Activated naive CD8-positive, alpha-beta T cell treated with anti-CD3 and anti-CD28 coated beads, Interleukin-2, amount 10 ng/mL, durations not matched to agents 7 days and 5 days (primary cell): ENCODE measurements around the gene CNTN4. TPM values are rescaled to one million over a fixed set of nuclear protein-coding genes. Genes with fewer than 3 reads are reported as not detected.
"Not testable (repeated sequence)": the region's sequence is repeated elsewhere in the genome, so short reads cannot be mapped to it uniquely, and the experiment has no call there.

ENCODE experiments used
- ATAC-seq: fragments of 150-1000 bp; cut with Tn5 transposase; one replicate; pipeline ENCODE4 v1.10.0; 2021; ENCODE audit warnings: low read depth, moderate library complexity
- POLR2A ChIA-PET: fragments of 350-600 bp; sonication (Branson Sonifier 250); formaldehyde crosslinking; loops from one replicate; lab custom pipeline; 2021; ENCODE audit warnings: antibody characterized with exemption; lab: Charles Lee
- DNase-seq: peaks from one replicate; pipeline ENCODE4 v3.0.0; 2021
- H3K27ac Mint-ChIP-seq: one replicate; pipeline ENCODE4 v1.8.0; 2022; ENCODE audit warnings: mild to moderate bottlenecking, mixed read lengths
- H3K27me3 Mint-ChIP-seq: one replicate; pipeline ENCODE4 v1.8.0; 2022; ENCODE audit warnings: mild to moderate bottlenecking, moderate library complexity, mixed read lengths
- H3K36me3 Mint-ChIP-seq: one replicate; pipeline ENCODE4 v1.8.0; 2021; ENCODE audit warnings: mild to moderate bottlenecking, mixed read lengths
- H3K4me1 Mint-ChIP-seq: one replicate; pipeline ENCODE4 v1.8.0; 2021; ENCODE audit warnings: mixed read lengths
- H3K4me3 Mint-ChIP-seq: one replicate; pipeline ENCODE4 v1.8.0; 2022; ENCODE audit warnings: mild to moderate bottlenecking, moderate library complexity, mixed read lengths
- H3K9me3 Mint-ChIP-seq: one replicate; pipeline ENCODE4 v1.8.0; 2021; ENCODE audit warnings: mixed read lengths
- total RNA-seq, 2 experiments: library from RNA; stranded (reverse); gene quantifications; one replicate each; pipeline ENCODE4 v1.2.3, GENCODE V29; 2021

Gene CNTN4
- total RNA-seq, 2 experiments from 2014 or later: not detected

- H3K4me3 Mint-ChIP-seq: no peak overlapping the region
- DNase-seq: no peak
- POLR2A ChIA-PET: no interaction called here
- no peaks in the 10 kb centered on the region for H3K36me3 Mint-ChIP-seq
- peaks cover 2% of the 10 kb centered on the region for H3K27me3 Mint-ChIP-seq
- ATAC-seq: no peak
- no peaks in the 10 kb centered on the region for H3K4me1 Mint-ChIP-seq
- no peaks in the 10 kb centered on the region for H3K9me3 Mint-ChIP-seq
- H3K27ac Mint-ChIP-seq: no peak overlapping the region
Observed at GRCh38 chr3:2880218-2880756, 781.6 kb downstream of the CNTN4 start.

DNA sequence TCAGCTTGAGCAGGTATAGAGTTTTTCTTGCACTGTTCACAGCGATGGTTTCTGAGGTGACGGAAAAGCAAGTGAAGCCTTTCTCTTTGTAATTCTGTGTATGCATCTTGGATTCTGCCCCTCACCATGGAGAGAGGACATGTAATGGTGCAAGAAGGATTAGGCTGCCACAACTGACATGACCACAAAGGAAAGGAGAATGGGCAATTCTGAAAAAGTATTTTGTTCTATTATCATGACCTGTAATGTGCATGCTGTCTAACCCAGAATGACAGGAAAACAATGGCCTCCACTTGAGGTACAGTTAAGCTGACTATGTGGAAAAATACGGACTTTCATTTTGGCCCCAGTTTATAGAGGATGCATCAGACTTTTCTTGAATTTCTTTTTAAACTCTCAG lies 784.6 kb downstream of the CNTN4 start:
- no peaks in the 10 kb centered on the region for H3K36me3 Mint-ChIP-seq
- POLR2A ChIA-PET: no interaction called here
- no peaks in the 10 kb centered on the region for H3K9me3 Mint-ChIP-seq
- H3K27ac Mint-ChIP-seq: no peak overlapping the region
- peaks cover 2% of the 10 kb centered on the region for H3K27me3 Mint-ChIP-seq
- ATAC-seq (no peak), DNase-seq (no peak)
- H3K4me3 Mint-ChIP-seq: no peak overlapping the region
- H3K4me1 Mint-ChIP-seq: no peaks in the 10 kb centered on the region

- DNase-seq (no peak), ATAC-seq (no peak)
- H3K27me3 Mint-ChIP-seq: peaks cover 3% of the 10 kb centered on the region
- no peaks in the 10 kb centered on the region for H3K36me3 Mint-ChIP-seq
- H3K27ac Mint-ChIP-seq: no peak overlapping the region
- no peaks in the 10 kb centered on the region for H3K4me1 Mint-ChIP-seq
- POLR2A ChIA-PET: no interaction called here
- H3K4me3 Mint-ChIP-seq: no peak overlapping the region
- no peaks in the 10 kb centered on the region for H3K9me3 Mint-ChIP-seq
Observed at GRCh38 chr3:2888592-2888991, 789.9 kb downstream of the CNTN4 start.

DNA sequence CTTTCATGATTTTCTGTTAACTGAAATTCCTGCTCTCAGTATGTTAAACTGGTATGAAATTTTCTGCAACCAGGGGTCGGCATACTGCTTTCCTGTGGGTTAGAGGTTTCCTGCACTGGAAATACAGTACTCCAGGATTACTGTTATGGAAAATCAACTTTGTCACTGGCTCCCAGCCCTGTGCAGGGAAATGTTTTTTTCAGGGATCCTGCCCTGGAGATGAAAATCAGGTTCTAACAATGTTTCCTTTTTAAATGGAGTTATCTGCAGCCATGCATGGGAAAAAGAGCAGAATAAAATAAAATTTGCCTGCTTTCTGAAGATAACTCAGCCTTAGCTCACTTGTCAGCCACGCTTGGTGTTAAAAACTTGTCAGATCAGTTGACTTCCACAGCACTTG lies 791.1 kb downstream of the CNTN4 start:
- Mint-ChIP-seq H3K4me3 (no peak overlapping the region), H3K27me3 (peaks cover 3% of the 10 kb centered on the region), H3K4me1 (no peaks in the 10 kb centered on the region), H3K27ac (no peak overlapping the region), H3K36me3 (no peaks in the 10 kb centered on the region), H3K9me3 (no peaks in the 10 kb centered on the region)
- DNase-seq (no peak), ATAC-seq (no peak)
- POLR2A ChIA-PET: no interaction called here

GRCh38 chr3:2896308-2896939 lies 797.8 kb downstream of the CNTN4 start:
- Mint-ChIP-seq H3K36me3 (no peaks in the 10 kb centered on the region), H3K4me3 (no peak overlapping the region), H3K4me1 (no peaks in the 10 kb centered on the region), H3K9me3 (no peaks in the 10 kb centered on the region), H3K27me3 (peaks cover 4% of the 10 kb centered on the region), H3K27ac (no peak overlapping the region)
- POLR2A ChIA-PET: no interaction called here
- no peak for DNase-seq
- no peak for ATAC-seq

DNA sequence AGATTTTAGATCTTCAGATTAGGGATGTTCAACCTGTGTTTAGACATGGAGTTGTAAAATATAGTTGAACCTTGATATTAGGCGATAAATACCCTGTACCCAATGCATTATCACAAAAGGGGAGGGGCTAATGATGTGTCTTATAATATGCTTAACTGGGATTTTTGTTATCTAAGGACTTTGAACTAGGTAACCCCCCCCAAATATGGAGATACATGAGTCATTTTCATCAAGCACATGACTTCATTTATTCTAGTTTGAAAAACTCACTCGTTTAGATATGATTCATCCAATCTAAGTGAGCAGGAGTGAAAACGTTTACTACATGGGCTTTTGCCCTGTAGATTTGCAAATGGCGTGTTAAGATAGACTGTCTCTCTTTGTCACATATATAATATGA lies 799.2 kb downstream of the CNTN4 start:
- Mint-ChIP-seq H3K4me1 (no peaks in the 10 kb centered on the region), H3K4me3 (no peak overlapping the region), H3K36me3 (no peaks in the 10 kb centered on the region), H3K27me3 (peaks cover 7% of the 10 kb centered on the region), H3K27ac (no peak overlapping the region), H3K9me3 (no peaks in the 10 kb centered on the region)
- POLR2A ChIA-PET: no interaction called here
- DNase-seq: no peak
- ATAC-seq: no peak

- Mint-ChIP-seq H3K36me3 (no peaks in the 10 kb centered on the region), H3K4me1 (no peaks in the 10 kb centered on the region), H3K4me3 (no peak overlapping the region), H3K9me3 (no peaks in the 10 kb centered on the region), H3K27ac (no peak overlapping the region), H3K27me3 (peaks cover 7% of the 10 kb centered on the region)
- DNase-seq (no peak), ATAC-seq (no peak)
- POLR2A ChIA-PET: no interaction called here
Observed at GRCh38 chr3:2898591-2899353, 800.1 kb downstream of the CNTN4 start.

DNA sequence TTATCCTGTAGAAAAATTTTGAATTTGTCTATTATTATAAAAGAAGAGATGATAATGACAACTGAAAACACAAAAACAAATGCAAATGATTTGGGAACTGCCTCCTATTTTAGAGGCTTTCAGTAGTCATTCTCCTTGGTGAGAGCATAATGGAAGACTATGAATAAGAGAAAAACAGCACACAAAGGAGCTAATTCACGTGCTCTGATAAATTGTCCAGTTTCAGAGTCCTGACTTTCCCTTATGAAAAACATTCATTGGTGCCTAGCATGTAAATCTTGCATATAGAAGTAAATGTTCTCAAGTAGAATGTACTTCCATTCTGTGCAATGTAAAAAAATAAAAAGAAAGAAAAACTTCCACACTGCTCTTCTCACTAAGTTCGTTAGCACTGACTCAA lies 805.4 kb downstream of the CNTN4 start:
- Mint-ChIP-seq H3K27ac (no peak overlapping the region), H3K4me3 (no peak overlapping the region)

DNA sequence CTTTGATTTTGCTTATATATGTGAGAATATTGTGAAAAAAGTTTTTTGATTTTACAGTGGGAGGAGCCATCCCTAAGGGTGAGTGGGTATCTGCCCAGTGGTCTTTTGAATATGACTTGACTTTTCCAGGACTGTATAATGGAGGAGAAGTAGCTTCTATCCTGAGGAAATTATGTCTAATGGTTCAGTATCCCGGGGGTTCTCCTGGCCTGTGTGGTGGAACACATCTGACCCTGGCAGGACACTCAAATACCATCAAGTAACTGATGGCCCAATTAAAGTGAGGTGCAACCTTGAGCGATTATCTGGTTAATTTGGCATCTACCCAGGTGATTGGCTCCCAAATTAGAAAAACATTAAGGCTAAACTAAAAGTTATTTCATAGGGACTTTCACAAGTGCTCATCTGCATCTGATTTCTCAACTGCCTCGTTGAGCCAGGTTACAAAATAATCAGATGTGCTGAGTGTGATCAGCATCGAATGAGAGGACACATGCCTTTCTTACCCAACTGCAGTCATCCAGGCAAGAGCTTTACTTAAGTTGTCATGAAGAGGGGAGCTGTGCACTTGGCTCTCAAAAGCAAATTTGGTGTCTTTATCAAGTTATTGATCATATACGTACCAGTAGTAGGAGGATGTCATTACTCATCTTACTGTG lies 810.2 kb downstream of the CNTN4 start:
- Mint-ChIP-seq H3K27ac (no peak overlapping the region), H3K4me3 (no peak overlapping the region), H3K27me3 (peaks cover 6% of the 10 kb centered on the region), H3K4me1 (no peaks in the 10 kb centered on the region), H3K9me3 (no peaks in the 10 kb centered on the region), H3K36me3 (no peaks in the 10 kb centered on the region)
- no peak for ATAC-seq
- no peak for DNase-seq
- POLR2A ChIA-PET: no interaction called here

More for the DNA sequence above, 805.4 kb downstream of the CNTN4 start:
- ATAC-seq (no peak), DNase-seq (no peak)
- no peaks in the 10 kb centered on the region for H3K36me3 Mint-ChIP-seq
- peaks cover 7% of the 10 kb centered on the region for H3K27me3 Mint-ChIP-seq
- no peaks in the 10 kb centered on the region for H3K4me1 Mint-ChIP-seq
- POLR2A ChIA-PET: no interaction called here
- H3K9me3 Mint-ChIP-seq: no peaks in the 10 kb centered on the region

DNA sequence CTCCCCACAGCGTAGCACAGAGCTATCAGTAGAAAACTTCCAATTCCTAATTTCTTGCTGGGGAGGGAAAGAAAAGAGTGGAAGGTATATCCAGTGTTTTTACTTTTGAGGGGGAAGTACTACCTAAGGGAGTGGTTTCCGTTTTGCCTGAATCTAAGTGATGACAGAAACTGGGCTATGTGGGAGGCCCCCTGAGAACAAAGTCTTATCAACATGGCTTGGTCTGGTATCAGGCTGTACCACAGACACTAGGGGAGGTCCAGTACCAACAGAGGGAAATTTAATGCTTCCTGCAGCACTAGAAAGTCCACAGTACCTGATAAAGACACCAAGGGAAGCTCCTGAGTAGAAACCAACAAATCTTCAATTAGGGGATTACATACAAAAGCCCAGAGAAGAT lies 812.3 kb downstream of the CNTN4 start:
- peaks cover 2% of the 10 kb centered on the region for H3K9me3 Mint-ChIP-seq
- POLR2A ChIA-PET: no interaction called here
- H3K4me3 Mint-ChIP-seq: no peak overlapping the region
- DNase-seq (no peak), ATAC-seq (no peak)
- H3K27me3 Mint-ChIP-seq: peaks cover 6% of the 10 kb centered on the region
- H3K27ac Mint-ChIP-seq: no peak overlapping the region
- H3K4me1 Mint-ChIP-seq: no peaks in the 10 kb centered on the region
- no peaks in the 10 kb centered on the region for H3K36me3 Mint-ChIP-seq

DNA sequence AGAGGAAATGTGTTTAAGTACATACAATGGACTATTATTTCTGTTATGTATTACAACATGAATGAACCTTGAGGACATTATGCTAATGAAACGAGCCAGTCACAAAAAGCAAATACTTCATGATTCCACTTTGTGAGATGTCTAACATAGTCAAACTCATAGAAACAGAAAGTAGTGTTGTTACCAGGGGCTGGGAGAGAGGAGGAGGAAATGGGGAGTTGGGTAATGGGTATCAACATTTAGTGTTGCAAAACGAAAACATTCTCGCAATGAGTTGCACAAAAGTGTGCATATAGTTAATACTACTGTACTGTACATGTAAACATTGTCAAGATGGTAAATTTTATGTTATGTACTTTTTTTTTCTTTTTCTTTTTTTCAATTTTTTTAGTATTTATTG lies 817.2 kb downstream of the CNTN4 start:
- no peak overlapping the region for H3K4me3 Mint-ChIP-seq
- H3K27ac Mint-ChIP-seq: no peak overlapping the region
- peaks cover 1% of the 10 kb centered on the region for H3K4me1 Mint-ChIP-seq
- H3K36me3 Mint-ChIP-seq: no peaks in the 10 kb centered on the region
- ATAC-seq (no peak), DNase-seq (no peak)
- POLR2A ChIA-PET: no interaction called here
- peaks cover 9% of the 10 kb centered on the region for H3K27me3 Mint-ChIP-seq
- H3K9me3 Mint-ChIP-seq: peaks cover 2% of the 10 kb centered on the region

DNA sequence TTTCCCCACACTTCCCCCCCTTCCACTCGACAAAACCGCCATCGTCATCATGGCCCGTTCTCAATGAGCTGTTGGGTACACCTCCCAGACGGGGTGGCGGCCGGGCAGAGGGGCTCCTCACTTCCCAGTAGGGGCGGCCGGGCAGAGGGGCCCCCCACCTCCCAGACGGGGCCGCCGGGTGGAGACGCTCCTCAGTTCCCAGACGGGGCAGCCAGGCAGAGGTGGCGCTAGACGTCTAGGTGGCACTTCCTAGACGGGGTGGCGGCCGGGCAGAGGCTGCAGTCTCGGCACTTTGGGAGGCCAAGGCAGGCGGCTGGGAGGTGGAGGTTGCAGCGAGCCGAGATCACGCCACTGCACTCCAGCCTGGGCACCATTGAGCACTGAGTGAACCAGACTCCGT lies 818.0 kb downstream of the CNTN4 start:
- ATAC-seq, H3K36me3 Mint-ChIP-seq, POLR2A ChIA-PET, H3K9me3 Mint-ChIP-seq, H3K27ac Mint-ChIP-seq, H3K4me1 Mint-ChIP-seq, DNase-seq, H3K27me3 Mint-ChIP-seq, H3K4me3 Mint-ChIP-seq: not testable (repeated sequence)

DNA sequence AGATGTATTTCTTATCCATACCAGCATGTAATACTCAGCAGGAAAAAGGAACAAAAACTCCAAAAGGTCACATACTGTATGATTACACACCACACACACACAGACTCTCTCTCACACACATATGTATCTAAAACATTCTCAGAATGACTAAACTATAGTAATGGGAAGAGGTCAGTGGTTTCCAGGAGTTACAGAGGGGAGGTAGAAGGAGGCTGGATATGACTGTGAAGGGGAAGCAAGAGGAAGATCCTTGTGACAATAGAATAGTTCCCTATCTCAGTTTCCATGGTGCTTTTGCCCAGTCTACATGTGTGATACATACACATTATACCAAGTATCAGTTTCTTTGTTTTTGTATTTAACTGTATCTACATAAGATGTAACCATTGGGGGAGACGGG lies 821.4 kb downstream of the CNTN4 start:
- no peaks in the 10 kb centered on the region for H3K36me3 Mint-ChIP-seq
- H3K9me3 Mint-ChIP-seq: peaks cover 2% of the 10 kb centered on the region
- peaks cover 1% of the 10 kb centered on the region for H3K4me1 Mint-ChIP-seq
- ATAC-seq (no peak), DNase-seq (no peak)
- H3K4me3 Mint-ChIP-seq: no peak overlapping the region
- peaks cover 3% of the 10 kb centered on the region for H3K27me3 Mint-ChIP-seq
- H3K27ac Mint-ChIP-seq: no peak overlapping the region
- POLR2A ChIA-PET: no interaction called here

GRCh38 chr3:2921452-2921851 lies 822.8 kb downstream of the CNTN4 start:
- peaks cover 6% of the 10 kb centered on the region for H3K27me3 Mint-ChIP-seq
- H3K9me3 Mint-ChIP-seq: no peaks in the 10 kb centered on the region
- H3K4me3 Mint-ChIP-seq: no peak overlapping the region
- DNase-seq (no peak), ATAC-seq (no peak)
- H3K4me1 Mint-ChIP-seq: peaks cover 1% of the 10 kb centered on the region
- no peaks in the 10 kb centered on the region for H3K36me3 Mint-ChIP-seq
- H3K27ac Mint-ChIP-seq: no peak overlapping the region
- POLR2A ChIA-PET: no interaction called here
